Measurements from ENCODE around the gene DCST1. TPM values are rescaled to one million over a fixed set of nuclear protein-coding genes. Genes with fewer than 3 reads are reported as not detected.

DCST1 gene
- polyA plus RNA-seq, 2 of the 4 experiments (the other 2 are of a cell fraction) = 0.06 TPM; not detected in 1

DNA sequence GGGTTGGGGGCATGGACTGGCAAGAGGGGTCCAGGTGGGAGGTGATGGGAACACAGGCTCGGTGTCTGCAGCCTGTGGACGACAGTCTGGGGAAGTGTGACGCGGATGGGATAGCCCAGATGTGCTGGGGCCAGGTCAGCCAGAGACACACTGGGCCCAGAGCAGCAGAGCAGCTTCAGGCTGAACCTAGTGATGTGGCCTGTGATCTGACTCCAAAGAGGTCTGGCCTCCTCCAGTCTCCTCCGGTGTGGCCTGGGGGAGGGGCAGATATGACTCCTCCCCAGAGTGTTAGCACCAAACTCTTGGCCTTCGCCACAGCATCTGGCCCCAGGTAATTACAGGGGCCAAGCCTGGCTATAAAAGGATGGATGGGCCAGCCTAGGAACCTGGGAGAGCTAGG, 58.5 kb downstream of the DCST1 start:
- no peak for DNase-seq (ENCODE audit: low read depth in 1 of 2, low spot score in 1 of 2)
- no peak for ATAC-seq
- no peak for TF ChIP-seq FOSL2 (IDR thresholded peaks at IDR 0.05)
- TF ChIP-seq FOSL2 (CRISPR knock-in tag; IDR thresholded peaks at IDR 0.05) = no peak
- TF ChIP-seq CBX8 (IDR thresholded peaks at IDR 0.05) = no peak
- TF ChIP-seq NR3C1 (IDR thresholded peaks at IDR 0.05) = no peak
- no peak for TF ChIP-seq ZSCAN20 (CRISPR knock-in tag; IDR thresholded peaks at IDR 0.05)
- no peak for TF ChIP-seq POLR2A (IDR thresholded peaks at IDR 0.05; ENCODE audit: low read length)
- TF ChIP-seq NFE2L2 (conservative IDR thresholded peaks at IDR 0.05; ENCODE audit: low read length) = no peak
- no peak for TF ChIP-seq RFX5 (IDR thresholded peaks at IDR 0.05)
- TF ChIP-seq, protein P1, sequence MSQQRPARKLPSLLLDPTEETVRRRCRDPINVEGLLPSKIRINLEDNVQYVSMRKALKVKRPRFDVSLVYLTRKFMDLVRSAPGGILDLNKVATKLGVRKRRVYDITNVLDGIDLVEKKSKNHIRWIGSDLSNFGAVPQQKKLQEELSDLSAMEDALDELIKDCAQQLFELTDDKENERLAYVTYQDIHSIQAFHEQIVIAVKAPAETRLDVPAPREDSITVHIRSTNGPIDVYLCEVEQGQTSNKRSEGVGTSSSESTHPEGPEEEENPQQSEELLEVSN (IDR thresholded peaks at IDR 0.05; ENCODE audit: borderline replicate concordance, low read depth) = no peak
- no peak for TF ChIP-seq HOXA7 (CRISPR knock-in tag; IDR thresholded peaks at IDR 0.05)
- TF ChIP-seq EHF (CRISPR knock-in tag; IDR thresholded peaks at IDR 0.05) = no peak
- TF ChIP-seq FOSB (CRISPR knock-in tag; IDR thresholded peaks at IDR 0.05) = no peak
- TF ChIP-seq ESRRA (IDR thresholded peaks at IDR 0.05; ENCODE audit: borderline replicate concordance, low read length) = no peak
- TF ChIP-seq ZNF302 (CRISPR knock-in tag; IDR thresholded peaks at IDR 0.05) = no peak
- TF ChIP-seq NPAS2 (CRISPR knock-in tag; IDR thresholded peaks at IDR 0.05; ENCODE audit: borderline replicate concordance) = no peak
- TF ChIP-seq HMGXB4 (CRISPR knock-in tag; IDR thresholded peaks at IDR 0.05; ENCODE audit: borderline replicate concordance) = no peak
- ChIA-PET CTCF (interaction anchor here (0.6 to 13.8 kb wide), 38 partner anchors 8 to 915 kb away, joined by 3 to 384 read pairs (median 6); partner anchors contain the start of genes EFNA1, EFNA3, EFNA4 and KRTCAP2), POLR2A (interaction anchor here (1.1 to 1.4 kb wide), 2 partner anchors 75 to 81 kb away, joined by 5 to 6 read pairs; partner anchors contain the start of gene KRTCAP2)
- H3K27ac ChIP-seq = 0 out of 6 replicates have a peak overlapping the region, but pooled peaks of 1 of the 2 experiments have one; percentile 79
- no peak overlapping the region for H3K4me2 ChIP-seq
- no peaks in the 10 kb centered on the region for H3K9me3 ChIP-seq
- FAIRE-seq = no peak
- WGBS (ENCODE audit: missing lambda C conversion rate) = 92% methylated on average over 3 of the region's 6 CpGs
- peaks cover 12% of the 10 kb centered on the region for H3K4me1 ChIP-seq
- H3K4me3 ChIP-seq = no peak overlapping the region

- Histone ChIP-seq H3K4me2 (no peak overlapping the region), H3K4me3 (no peak overlapping the region), H3K27ac (no peak overlapping the region), H3K4me1 (peaks cover 12% of the 10 kb centered on the region), H3K9me3 (no peaks in the 10 kb centered on the region)
- 80% methylated on average over 12 of the region's 12 CpGs for WGBS (ENCODE audit: missing lambda C conversion rate)
- ATAC-seq = no peak
- CTCF ChIA-PET = interaction anchor here (2.0 to 13.8 kb wide), 7 partner anchors 13 to 80 kb away, joined by 8 to 384 read pairs (median 67); partner anchors contain the start of genes EFNA1, EFNA4, KRTCAP2 and SLC50A1
- POLR2A ChIA-PET = interaction anchor here (0.6 kb wide), 1 partner anchor 237 kb away, joined by 3 read pairs; no protein-coding TSS in a partner anchor
- TF ChIP-seq USF2 (IDR thresholded peaks at IDR 0.05) = no peak
- no peak for TF ChIP-seq RAD21 (conservative IDR thresholded peaks at IDR 0.05 in 1 of 2, IDR thresholded peaks at IDR 0.05 in 1 of 2)
- TF ChIP-seq, protein P2, sequence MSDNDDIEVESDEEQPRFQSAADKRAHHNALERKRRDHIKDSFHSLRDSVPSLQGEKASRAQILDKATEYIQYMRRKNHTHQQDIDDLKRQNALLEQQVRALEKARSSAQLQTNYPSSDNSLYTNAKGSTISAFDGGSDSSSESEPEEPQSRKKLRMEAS (IDR thresholded peaks at IDR 0.05) = no peak
- no peak for TF ChIP-seq SREBF2 (IDR thresholded peaks at IDR 0.05)
- TF ChIP-seq SMC3 (IDR thresholded peaks at IDR 0.05) = no peak
- no peak for TF ChIP-seq GATA3 (IDR thresholded peaks at IDR 0.05; ENCODE audit: borderline replicate concordance)
- TF ChIP-seq, protein P1 (IDR thresholded peaks at IDR 0.05; ENCODE audit: borderline replicate concordance, low read depth) = no peak
- TF ChIP-seq, protein P3, sequence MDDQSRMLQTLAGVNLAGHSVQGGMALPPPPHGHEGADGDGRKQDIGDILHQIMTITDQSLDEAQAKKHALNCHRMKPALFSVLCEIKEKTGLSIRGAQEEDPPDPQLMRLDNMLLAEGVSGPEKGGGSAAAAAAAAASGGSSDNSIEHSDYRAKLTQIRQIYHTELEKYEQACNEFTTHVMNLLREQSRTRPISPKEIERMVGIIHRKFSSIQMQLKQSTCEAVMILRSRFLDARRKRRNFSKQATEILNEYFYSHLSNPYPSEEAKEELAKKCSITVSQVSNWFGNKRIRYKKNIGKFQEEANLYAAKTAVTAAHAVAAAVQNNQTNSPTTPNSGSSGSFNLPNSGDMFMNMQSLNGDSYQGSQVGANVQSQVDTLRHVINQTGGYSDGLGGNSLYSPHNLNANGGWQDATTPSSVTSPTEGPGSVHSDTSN (IDR thresholded peaks at IDR 0.05) = no peak
- no peak for TF ChIP-seq MAZ (IDR thresholded peaks at IDR 0.05; ENCODE audit: borderline replicate concordance, low read depth, low read length)
- no peak for TF ChIP-seq ESRRA (IDR thresholded peaks at IDR 0.05; ENCODE audit: borderline replicate concordance, low read length)
- no peak for TF ChIP-seq CHD4 (IDR thresholded peaks at IDR 0.05; ENCODE audit: borderline replicate concordance)
- no peak for TF ChIP-seq EHMT2 (IDR thresholded peaks at IDR 0.05; ENCODE audit: low read depth)
- DNase-seq (ENCODE audit: low read depth in 1 of 2, low spot score in 1 of 2) = no peak
- no peak for FAIRE-seq
Measured at GRCh38 chr1:155092641-155093040, 59.0 kb downstream of the DCST1 start.

Measured in A549 (cell line).